HG03558 (cell line): ENCODE data around the gene NEIL3.
A peak's percentile ranks its signal among the peaks of the same experiment; 100 is the strongest.

Experiments used
- ATAC-seq: cut with Tn5 transposase; IDR thresholded peaks from one replicate; pipeline ENCODE4 v1.9.1; 2021; ENCODE audit warnings: moderate number of reproducible peaks; ENCODE audit not compliant: unreplicated experiment; ENCODE audit errors: extremely low read depth

Gene NEIL3, protein sequence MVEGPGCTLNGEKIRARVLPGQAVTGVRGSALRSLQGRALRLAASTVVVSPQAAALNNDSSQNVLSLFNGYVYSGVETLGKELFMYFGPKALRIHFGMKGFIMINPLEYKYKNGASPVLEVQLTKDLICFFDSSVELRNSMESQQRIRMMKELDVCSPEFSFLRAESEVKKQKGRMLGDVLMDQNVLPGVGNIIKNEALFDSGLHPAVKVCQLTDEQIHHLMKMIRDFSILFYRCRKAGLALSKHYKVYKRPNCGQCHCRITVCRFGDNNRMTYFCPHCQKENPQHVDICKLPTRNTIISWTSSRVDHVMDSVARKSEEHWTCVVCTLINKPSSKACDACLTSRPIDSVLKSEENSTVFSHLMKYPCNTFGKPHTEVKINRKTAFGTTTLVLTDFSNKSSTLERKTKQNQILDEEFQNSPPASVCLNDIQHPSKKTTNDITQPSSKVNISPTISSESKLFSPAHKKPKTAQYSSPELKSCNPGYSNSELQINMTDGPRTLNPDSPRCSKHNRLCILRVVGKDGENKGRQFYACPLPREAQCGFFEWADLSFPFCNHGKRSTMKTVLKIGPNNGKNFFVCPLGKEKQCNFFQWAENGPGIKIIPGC

GRCh38 chr4:177309522-177310371 is at the start of gene NEIL3:
NEIL3 (plus strand) TSS chr4:177309874; CDS start chr4:177309954, 80 bp downstream.
- peak; percentile 69 for ATAC-seq

DNA sequence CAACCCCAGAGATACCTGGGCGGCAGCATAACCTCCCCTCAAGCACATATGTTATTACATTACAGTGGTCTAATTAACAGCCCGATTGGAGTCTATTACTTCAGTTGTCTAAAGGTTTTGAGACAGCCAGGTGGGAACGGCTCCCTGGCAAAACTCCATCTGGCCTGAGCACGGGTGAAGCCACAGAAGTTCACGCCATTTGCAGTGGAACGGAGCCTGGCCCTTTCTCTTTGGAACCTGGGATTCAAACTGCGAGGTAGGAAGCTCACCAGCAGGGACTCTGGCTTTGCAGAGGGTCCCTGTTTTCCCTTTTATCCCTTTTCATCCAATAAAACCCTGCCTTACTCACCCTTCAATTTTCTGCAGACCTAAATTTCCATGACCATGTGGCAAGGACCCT is 45.9 kb upstream of the NEIL3 start:
- no peak for ATAC-seq

DNA sequence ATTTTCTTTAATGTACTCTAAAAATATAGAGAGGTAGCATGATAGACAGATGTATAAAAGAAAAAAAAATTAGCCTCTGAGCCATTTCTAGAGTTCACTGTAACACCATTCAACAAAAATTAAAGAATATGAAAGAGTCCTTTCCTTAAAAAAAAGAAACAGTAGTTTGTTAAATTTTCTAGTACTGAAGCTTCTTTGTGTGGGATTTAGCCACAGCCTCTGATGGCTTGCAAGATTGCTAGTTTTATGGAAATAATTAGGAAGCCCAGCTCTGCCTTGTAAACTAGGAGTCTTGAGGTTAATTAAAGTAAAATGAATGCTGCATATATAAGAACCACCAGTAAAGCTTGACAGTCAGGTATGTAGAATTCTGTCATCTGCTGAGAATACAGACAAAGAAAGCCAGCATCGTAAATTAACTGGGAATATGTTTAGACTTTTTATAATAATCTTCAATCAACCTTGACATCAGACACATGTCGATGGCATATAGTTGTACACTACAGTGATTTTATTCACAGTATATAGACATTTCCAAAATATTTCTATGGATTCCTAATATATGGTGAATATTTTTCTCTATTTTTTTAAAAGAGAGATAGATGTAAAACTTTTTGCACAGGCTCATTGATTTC is 44.8 kb upstream of the NEIL3 start:
- ATAC-seq: no peak

DNA sequence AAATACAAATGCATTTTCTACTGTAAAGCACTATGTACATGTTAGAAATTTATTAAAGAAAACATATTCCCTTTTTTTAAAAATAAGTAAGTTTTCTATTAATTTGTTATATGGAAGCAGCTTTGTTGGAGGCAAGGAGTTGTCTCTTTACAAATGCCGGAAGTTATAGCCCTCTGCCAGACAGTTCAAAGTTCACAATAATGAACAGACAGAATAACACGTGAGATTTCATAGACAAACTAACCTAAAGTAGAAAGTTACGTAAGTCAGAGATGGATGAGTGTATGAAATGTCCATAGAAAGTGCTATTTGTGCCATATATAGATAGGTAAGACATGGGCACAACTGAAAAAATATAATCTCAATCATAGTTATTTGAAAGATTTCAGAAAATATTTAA is 43.9 kb upstream of the NEIL3 start:
- no peak for ATAC-seq

DNA sequence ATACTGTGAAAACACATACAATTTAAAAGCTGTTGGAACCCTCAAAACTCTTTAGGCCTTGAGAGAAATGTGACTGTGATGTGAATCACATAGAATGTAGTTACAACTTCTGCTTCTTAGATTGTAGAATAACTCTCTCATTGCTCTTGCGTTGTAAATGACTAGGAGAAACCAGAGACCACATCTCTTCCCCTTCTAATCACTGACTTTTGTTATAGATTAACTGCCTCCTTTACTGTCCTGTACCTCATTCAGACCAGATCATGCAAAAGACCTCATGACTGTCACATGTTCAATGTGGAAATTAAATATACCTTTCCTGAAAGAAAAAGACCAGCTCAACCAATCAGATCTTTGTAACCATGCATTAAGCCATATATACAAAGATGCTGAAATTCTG is 43.2 kb upstream of the NEIL3 start:
- no peak for ATAC-seq

DNA sequence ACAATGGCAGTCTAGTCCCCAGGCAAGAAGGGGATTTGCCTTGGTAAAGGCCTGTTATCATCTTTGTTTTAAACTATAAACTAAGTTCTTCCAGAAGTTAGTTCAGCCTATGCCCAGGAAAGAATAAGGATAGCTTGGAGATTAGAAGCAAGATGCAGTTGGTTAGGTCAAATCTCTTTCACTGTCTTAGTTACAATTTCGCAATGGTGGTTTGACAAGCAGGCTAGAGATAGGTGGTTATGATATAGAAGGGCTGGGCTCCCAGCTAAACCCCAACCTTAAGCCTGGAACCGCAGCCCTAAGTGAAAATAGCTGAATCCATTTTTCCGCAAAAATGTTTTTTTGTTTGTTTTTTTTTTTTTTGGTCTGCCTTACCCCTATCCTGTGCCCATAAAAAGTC is 41.8 kb upstream of the NEIL3 start:
- ATAC-seq: no peak

DNA sequence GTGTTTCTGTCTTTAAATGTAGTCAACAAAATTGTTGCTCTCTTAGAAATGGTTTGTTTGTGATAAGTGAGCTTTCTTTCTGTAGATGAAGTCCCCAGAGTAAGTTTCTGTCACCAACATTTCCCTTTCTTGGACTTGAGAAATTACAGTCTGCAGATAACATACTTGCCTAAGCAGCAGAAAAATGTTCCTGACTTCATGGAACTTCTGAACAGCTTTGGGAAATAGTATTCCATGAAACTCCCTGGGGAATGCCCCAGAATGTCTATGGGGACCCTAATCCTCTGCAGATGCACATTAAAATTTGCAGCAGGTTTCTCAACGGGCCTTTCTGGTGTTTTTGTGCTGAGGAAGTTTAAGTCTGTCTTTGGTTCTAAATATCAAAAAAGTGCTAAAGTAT is 38.6 kb upstream of the NEIL3 start:
- ATAC-seq: no peak

GRCh38 chr4:177271915-177272766 is 37.5 kb upstream of the NEIL3 start:
- ATAC-seq: no peak

- no peak for ATAC-seq
These were observed 33.7 kb upstream of the NEIL3 start for GRCh38 chr4:177275999-177276398.

GRCh38 chr4:177281351-177281909 is 28.2 kb upstream of the NEIL3 start:
- ATAC-seq: no peak

GRCh38 chr4:177282284-177282835 is 27.3 kb upstream of the NEIL3 start:
- no peak for ATAC-seq

- ATAC-seq: no peak
These were observed 26.5 kb upstream of the NEIL3 start for GRCh38 chr4:177283167-177283566.

DNA sequence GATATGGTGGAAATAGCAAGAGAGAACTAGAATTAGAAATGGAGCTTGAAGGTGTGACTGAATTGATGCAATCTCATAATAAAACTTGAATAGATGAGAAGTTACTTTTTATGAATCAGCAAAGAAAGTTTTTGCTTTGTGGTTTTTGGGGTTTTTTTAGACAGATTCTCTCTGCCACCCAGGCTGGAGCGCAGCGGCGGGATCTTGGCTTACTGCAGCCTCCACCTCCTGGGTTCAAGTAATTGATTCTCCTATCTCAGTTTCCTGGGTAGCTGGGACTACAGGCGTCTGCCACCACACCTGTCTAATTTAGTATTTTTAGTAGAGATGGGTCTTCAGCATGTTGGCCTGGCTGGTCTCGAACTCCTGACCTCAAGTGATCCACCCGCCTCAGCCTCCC is 23.7 kb upstream of the NEIL3 start:
- ATAC-seq: no peak

DNA sequence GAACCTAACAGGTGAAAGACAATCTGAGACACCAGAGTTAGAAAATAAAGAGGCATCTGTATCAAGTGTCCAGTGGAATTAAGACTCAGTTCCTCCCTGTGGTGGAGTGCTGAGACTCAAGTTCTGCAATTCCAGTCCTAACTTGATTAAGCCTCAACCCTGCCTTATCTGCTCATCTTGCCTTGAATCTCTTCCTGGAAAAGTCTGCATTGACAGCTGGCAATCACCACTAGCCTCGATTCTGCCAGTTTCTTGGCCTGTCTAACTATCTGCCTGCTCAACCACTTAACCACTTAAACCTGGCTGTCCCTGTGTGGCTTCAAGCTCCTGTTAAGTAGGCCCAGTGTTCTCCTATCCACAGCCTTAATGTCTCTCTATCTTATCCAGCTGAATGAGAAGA is 22.4 kb upstream of the NEIL3 start:
- ATAC-seq: no peak

DNA sequence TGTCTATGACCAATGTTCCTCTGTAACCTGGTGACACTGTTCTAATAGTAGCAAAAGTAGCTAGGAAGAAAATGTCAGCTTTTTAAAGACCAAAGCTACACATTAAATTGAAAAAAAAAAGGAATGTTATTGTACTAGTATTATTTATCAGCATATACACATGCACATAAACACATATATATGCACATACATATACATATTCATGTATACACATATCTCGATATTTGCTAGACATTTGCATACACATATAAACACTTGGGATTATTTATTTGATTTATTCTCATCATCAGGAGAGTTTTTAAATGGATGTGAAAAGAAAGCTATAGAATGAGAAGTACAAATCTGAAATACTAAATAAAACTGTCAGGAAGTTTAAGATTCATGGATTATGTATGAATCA is 21.3 kb upstream of the NEIL3 start:
- no peak for ATAC-seq

- ATAC-seq: no peak
These were observed 18.9 kb upstream of the NEIL3 start for GRCh38 chr4:177290780-177291179.

DNA sequence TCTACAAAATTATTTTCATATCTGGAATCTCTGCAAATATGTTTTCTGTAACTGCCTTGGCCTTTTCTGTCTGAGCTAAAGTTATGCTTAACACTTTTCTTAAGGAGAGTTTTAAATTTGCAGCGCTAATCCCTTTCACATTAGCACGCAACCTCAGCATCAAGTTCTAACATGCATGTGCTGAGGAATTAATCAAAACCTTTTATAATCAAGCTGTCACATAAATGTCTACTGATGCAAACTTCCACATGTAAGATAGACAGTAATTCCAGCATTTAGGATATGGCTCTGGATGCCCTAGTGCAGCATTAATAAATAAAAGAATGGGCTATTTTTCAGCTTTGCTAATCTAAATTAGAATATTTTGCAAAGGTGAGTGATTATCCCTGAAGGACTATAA is 17.5 kb upstream of the NEIL3 start:
- no peak for ATAC-seq

- ATAC-seq: no peak
These were observed 16.3 kb upstream of the NEIL3 start for GRCh38 chr4:177293208-177294033.
